Measurements from ENCODE around the gene NETO2. TPM values are rescaled to one million over a fixed set of nuclear protein-coding genes. Genes with fewer than 3 reads are reported as not detected.
A peak's percentile ranks its signal among the peaks of the same experiment; 100 is the strongest.

The NETO2 gene
- total and polyA plus RNA-seq, 9 of the 15 experiments (the other 6 are each of a cell fraction or from before 2014, with no cell fraction given) = 4.1 to 37.0 (median 22.2) TPM

- Histone ChIP-seq H3K9me1 (ENCODE audit: control insufficient read depth, insufficient read depth, low read length) (no peaks in the 10 kb centered on the region), H3K79me2 (ENCODE audit: control insufficient read depth, insufficient read depth, low read length) (peaks cover 8% of the 10 kb centered on the region), H2AFZ (ENCODE audit: low read depth, low read length) (no peak overlapping the region), H3K36me3 (ENCODE audit: control insufficient read depth, insufficient read depth, low read length) (peaks cover 34% of the 10 kb centered on the region; the same call in 1 of the 3 replicates), H3K4me1 (replicated peaks in 1 of 2; ENCODE audit: control insufficient read depth in 2 of 2, insufficient read depth in 2 of 2, low read length in 2 of 2) (no peaks in the 10 kb centered on the region), H3K27ac (ENCODE audit: extremely low read depth, low read depth, low read length) (no peak overlapping the region), H3K4me3 (no peak overlapping the region), H4K20me1 (replicated peaks; ENCODE audit: control insufficient read depth, insufficient read depth, low read length) (no peaks in the 10 kb centered on the region), H3K27me3 (ENCODE audit: control insufficient read depth in 2 of 2, insufficient read depth in 2 of 2, low read length in 2 of 2) (no peaks in the 10 kb centered on the region), H3K4me2 (ENCODE audit: insufficient read depth, low read length) (no peak overlapping the region), H3K9me3 (replicated peaks; ENCODE audit: control insufficient read depth, insufficient read depth, low read depth, low read length) (no peaks in the 10 kb centered on the region), H3K9ac (ENCODE audit: insufficient read depth in 1 of 2, low read depth in 2 of 2, low read length in 2 of 2) (no peak overlapping the region)
- no peak for ATAC-seq
- no peak for DNase-seq (ENCODE audit: extremely low read depth in 1 of 4, low spot score in 3 of 4)
- ChIA-PET CTCF (ENCODE audit: low intra/inter-chr PET ratio) (no interaction called here), POLR2A (interaction anchor here (0.6 to 1.6 kb wide), 2 partner anchors 15 to 295 kb away, joined by 4 read pairs; partner anchors contain the start of gene C16orf87)
- in situ Hi-C loops (cut with MboI) (no loop called here), intact Hi-C loops (cut with micrococcal nuclease) (no loop called here)
- WGBS (ENCODE audit: insufficient coverage, low coverage, missing lambda C conversion rate) = 62% methylated on average over 4 of the region's 4 CpGs
- no peak for TF ChIP-seq ZNF717 (CRISPR knock-in tag; IDR thresholded peaks at IDR 0.05)
- peak; percentile 72 for TF ChIP-seq HNRNPK (IDR thresholded peaks at IDR 0.05; ENCODE audit: low read depth, low read length, poor library complexity, severe bottlenecking)
- BruUV-seq (replicated peaks) = no TSS peak
- FAIRE-seq = no peak
These were observed 18.0 kb downstream of the NETO2 start for GRCh38 chr16:47125757-47126156.

- CTCF ChIA-PET (ENCODE audit: low intra/inter-chr PET ratio) = no interaction called here
- H3K4me2 ChIP-seq (ENCODE audit: insufficient read depth, low read length) = no peak overlapping the region
- ATAC-seq (no peak), DNase-seq (ENCODE audit: extremely low read depth in 1 of 4, low spot score in 3 of 4) (no peak), FAIRE-seq (no peak)
- no peaks in the 10 kb centered on the region for H3K4me1 ChIP-seq (replicated peaks in 1 of 2; ENCODE audit: control insufficient read depth in 2 of 2, insufficient read depth in 2 of 2, low read length in 2 of 2)
- no peaks in the 10 kb centered on the region for H3K9me3 ChIP-seq (replicated peaks; ENCODE audit: control insufficient read depth, insufficient read depth, low read depth, low read length)
- WGBS (ENCODE audit: insufficient coverage, low coverage, missing lambda C conversion rate) = 64% methylated on average over 2 of the region's 2 CpGs
- H4K20me1 ChIP-seq (replicated peaks; ENCODE audit: control insufficient read depth, insufficient read depth, low read length) = no peaks in the 10 kb centered on the region
- H3K27ac ChIP-seq (ENCODE audit: extremely low read depth, low read depth, low read length) = no peak overlapping the region
- no TSS peak for BruUV-seq (replicated peaks)
- no peak overlapping the region for H2AFZ ChIP-seq (ENCODE audit: low read depth, low read length)
- no peak overlapping the region for H3K9ac ChIP-seq (ENCODE audit: insufficient read depth in 1 of 2, low read depth in 2 of 2, low read length in 2 of 2)
- in situ Hi-C loops (cut with MboI) (no loop called here), intact Hi-C loops (cut with micrococcal nuclease) (no loop called here)
- peaks cover 25% of the 10 kb centered on the region; the same call in 2 of the 3 replicates for H3K36me3 ChIP-seq (ENCODE audit: control insufficient read depth, insufficient read depth, low read length)
- TF ChIP-seq CEBPZ (IDR thresholded peaks at IDR 0.05; ENCODE audit: borderline replicate concordance, low read depth, low read length) (no peak), CC2D1A (IDR thresholded peaks at IDR 0.05) (no peak), NCOA6 (IDR thresholded peaks at IDR 0.05) (no peak), CGGBP1 (CRISPR knock-in tag; IDR thresholded peaks at IDR 0.05) (no peak), PHF20 (IDR thresholded peaks at IDR 0.05; ENCODE audit: partially characterized antibody) (no peak), NCOA1 (IDR thresholded peaks at IDR 0.05; ENCODE audit: low read depth) (no peak), EGR1 (conservative IDR thresholded peaks at IDR 0.05) (no peak), IFI16 (CRISPR knock-in tag; IDR thresholded peaks at IDR 0.05) (no peak), NRF1 (conservative IDR thresholded peaks at IDR 0.05 in 1 of 2, IDR thresholded peaks at IDR 0.05 in 1 of 2) (no peak), MITF (IDR thresholded peaks at IDR 0.05) (no peak), ILF3 (IDR thresholded peaks at IDR 0.05; ENCODE audit: borderline replicate concordance) (no peak)
- no peaks in the 10 kb centered on the region for H3K79me2 ChIP-seq (ENCODE audit: control insufficient read depth, insufficient read depth, low read length)
- H3K27me3 ChIP-seq (ENCODE audit: control insufficient read depth in 2 of 2, insufficient read depth in 2 of 2, low read length in 2 of 2) = no peaks in the 10 kb centered on the region
- H3K4me3 ChIP-seq = no peak overlapping the region
- H3K9me1 ChIP-seq (ENCODE audit: control insufficient read depth, insufficient read depth, low read length) = no peaks in the 10 kb centered on the region
- POLR2A ChIA-PET = interaction anchor here (1.2 to 1.4 kb wide), 2 partner anchors 8 to 10 kb away, joined by 3 to 9 read pairs; no protein-coding TSS in a partner anchor
These were observed 30.6 kb downstream of the NETO2 start for GRCh38 chr16:47113130-47113529.
